Endothelial cell of umbilical vein (primary cell): ENCODE measurements around the gene GPN1. TPM values are rescaled to one million over a fixed set of nuclear protein-coding genes. Genes with fewer than 3 reads are reported as not detected.

Source experiments
- BruUV-seq: library from RNA; stranded (reverse); fragments of 400-500 nt; replicated peaks from 2 replicates; lab custom pipeline; 2021; lab: Mats Ljungman, UMichigan
- CTCF ChIA-PET: fragments of 300-600, 350-600 bp; sonication (Branson Sonifier 250); formaldehyde crosslinking; loops from one replicate; lab custom pipeline; 2021; ENCODE audit warnings: antibody characterized with exemption, inconsistent platforms; lab: Charles Lee
- POLR2A ChIA-PET: fragments of 300-600, 350-600 bp; sonication (Branson Sonifier 250); formaldehyde crosslinking; loops from one replicate; lab custom pipeline; 2021; ENCODE audit warnings: antibody characterized with exemption, inconsistent platforms; lab: Charles Lee
- DNase-seq: peaks from one replicate; pipeline ENCODE4 v3.0.0-alpha.2; 2011; ENCODE audit warnings: low read depth, low spot score
- FAIRE-seq: peaks from 2 replicates; lab custom pipeline; 2011; peaks lifted over from hg19 to GRCh38; lab: Jason Lieb, UNC
- H2AFZ ChIP-seq: 2 replicates; pipeline ENCODE4 v1.6.0; 2012; ENCODE audit warnings: low read depth, low read length, control low read depth, inconsistent platforms
- H3K27ac ChIP-seq: 2 replicates; pipeline ENCODE4 v1.5.1; 2011; ENCODE audit warnings: low read depth, mild to moderate bottlenecking, control low read depth, low read length, moderate library complexity; ENCODE audit not compliant: insufficient read depth
- H3K27me3 ChIP-seq, 2 experiments: 2 replicates each; pipeline versions ENCODE4 v1.6.0 to v1.6.1; 2011; ENCODE audit warnings: low read length in 2 of 2, mixed read lengths in 1 of 2; ENCODE audit not compliant: control insufficient read depth in 2 of 2, insufficient read depth in 2 of 2
- H3K36me3 ChIP-seq, 2 experiments: 2 replicates in 1 of 2; 3 replicates in 1 of 2; pipeline ENCODE4 v1.5.1; 2011; ENCODE audit warnings: low read length in 2 of 2, mild to moderate bottlenecking in 1 of 2, moderate library complexity in 1 of 2; ENCODE audit not compliant: control insufficient read depth in 2 of 2, insufficient read depth in 2 of 2; ENCODE audit errors: extremely low read depth in 1 of 2
- H3K4me1 ChIP-seq: 3 replicates; pipeline ENCODE4 v1.5.1; 2011; ENCODE audit warnings: mild to moderate bottlenecking, low read length; ENCODE audit not compliant: control insufficient read depth, insufficient read depth; ENCODE audit errors: extremely low read depth
- H3K4me2 ChIP-seq: 2 replicates; pipeline ENCODE4 v1.6.1; 2011; ENCODE audit warnings: low read length, control low read depth, mixed read lengths; ENCODE audit not compliant: insufficient read depth
- H3K4me3 ChIP-seq, 3 experiments: fragments of 200-600 bp in 1 of 3; sonication (generic), shearing (Covaris generic) in 1 of 3; replicated peaks in 1 of 3; 2 replicates each; pipeline ENCODE4 v1.5.1; 2011 to 2016; ENCODE audit warnings: control low read depth in 3 of 3, low read length in 3 of 3, mild to moderate bottlenecking in 2 of 3, inconsistent platforms in 1 of 3, low read depth in 1 of 3, moderate library complexity in 1 of 3; ENCODE audit not compliant: insufficient read depth in 1 of 3
- H3K79me2 ChIP-seq: 2 replicates; pipeline ENCODE4 v1.6.0; 2012; ENCODE audit warnings: low read length, inconsistent platforms; ENCODE audit not compliant: control insufficient read depth, insufficient read depth
- H3K9ac ChIP-seq: replicated peaks from 2 replicates; pipeline ENCODE3; 2011; ENCODE audit warnings: low read length, control low read depth; ENCODE audit not compliant: insufficient read depth; ENCODE audit errors: extremely low read depth
- H3K9me1 ChIP-seq: replicated peaks from 3 replicates; pipeline ENCODE4 v1.6.0; 2011; ENCODE audit warnings: mild to moderate bottlenecking, low read length; ENCODE audit not compliant: control insufficient read depth, insufficient read depth; ENCODE audit errors: extremely low read depth
- H3K9me3 ChIP-seq: replicated peaks from 2 replicates; pipeline ENCODE4 v1.5.1; 2012; ENCODE audit warnings: low read length, inconsistent platforms; ENCODE audit not compliant: control insufficient read depth, insufficient read depth
- H4K20me1 ChIP-seq: replicated peaks from 2 replicates; pipeline ENCODE3; 2011; ENCODE audit warnings: mild to moderate bottlenecking, low read length; ENCODE audit not compliant: control insufficient read depth, insufficient read depth; ENCODE audit errors: extremely low read depth
- CTCF ChIP-seq, 2 donors: IDR thresholded peaks; 1 replicate in 1 of 2; 2 replicates in 1 of 2; pipeline ENCODE4 v1.5.1; 2011; ENCODE audit warnings: low read length in 2 of 2, mild to moderate bottlenecking in 2 of 2, moderate library complexity in 2 of 2, control low read depth in 1 of 2, inconsistent platforms in 1 of 2, low read depth in 1 of 2; ENCODE audit not compliant: insufficient read depth in 1 of 2; ENCODE audit errors: extremely low read depth in 1 of 2
- EZH2 ChIP-seq: IDR thresholded peaks from 2 replicates; pipeline ENCODE4 v1.6.1; 2012; ENCODE audit warnings: borderline replicate concordance, low read depth, mild to moderate bottlenecking, moderate library complexity, low read length, inconsistent platforms; ENCODE audit not compliant: severe bottlenecking
- FOS ChIP-seq: IDR thresholded peaks from 2 replicates; pipeline ENCODE4 v1.6.1; 2011; ENCODE audit warnings: mild to moderate bottlenecking, low read length, moderate library complexity, borderline replicate concordance; ENCODE audit not compliant: insufficient read depth
- GATA2 ChIP-seq: IDR thresholded peaks from 2 replicates; pipeline ENCODE4 v1.7.0; 2011; ENCODE audit warnings: low read depth, mild to moderate bottlenecking, moderate library complexity, mixed read lengths, low read length; ENCODE audit not compliant: insufficient read length, insufficient read depth
- JUN ChIP-seq: IDR thresholded peaks from 2 replicates; pipeline ENCODE4 v1.6.1; 2011; ENCODE audit warnings: borderline replicate concordance, low read depth; ENCODE audit not compliant: insufficient read length, insufficient read depth
- MAX ChIP-seq: IDR thresholded peaks from 2 replicates; pipeline ENCODE4 v1.6.1; 2011; ENCODE audit not compliant: insufficient read depth, insufficient read length
- POLR2A ChIP-seq: IDR thresholded peaks from 2 replicates; pipeline ENCODE4 v1.6.1; 2012; ENCODE audit warnings: low read depth, mild to moderate bottlenecking, control low read depth, low read length
- POLR2AphosphoS5 ChIP-seq: IDR thresholded peaks from 2 replicates; pipeline ENCODE4 v1.6.1; 2012; ENCODE audit warnings: low read depth, mild to moderate bottlenecking, control low read depth, low read length, moderate library complexity; ENCODE audit not compliant: insufficient read depth
- dilution Hi-C: fragments of 300-500 bp; cut with MboI; formaldehyde crosslinking; loops from one replicate; pipeline ENCODE4 v1.15.0; 2019; ENCODE audit warnings: low sequenced_read_pairs; ENCODE audit not compliant: extremely low pct_ligation_motif_present
- intact Hi-C: fragments of 100-400 bp; cut with micrococcal nuclease; formaldehyde crosslinking; loops from one replicate; pipeline ENCODE4 v1.10.0; 2022
- polyA plus RNA-seq, 4 experiments: library from polyadenylated mRNA; depleted of rRNA in 3 of 4; stranded (reverse) in 3 of 4; unstranded in 1 of 4; fragments of >200 nt; gene quantifications; 2 replicates each; pipeline versions ENCODE4 v1.2.1 to v1.2.3, GENCODE V29; 2011 to 2012; ENCODE audit warnings: missing spikeins in 1 of 4
- total RNA-seq: library from RNA; stranded (reverse); gene quantifications from 2 replicates; pipeline ENCODE4 v1.2.3, GENCODE V29; 2021

The GPN1 gene
- total and polyA plus RNA-seq, 2 donors (not counting 3 experiments of a cell fraction or from before 2014, with no cell fraction given) = 35.4 to 45.5 TPM

- Histone ChIP-seq H4K20me1 (no peaks in the 10 kb centered on the region), H3K4me3 (no peak overlapping the region), H3K4me1 (no peaks in the 10 kb centered on the region), H3K9ac (no peak overlapping the region), H3K27me3 (no peaks in the 10 kb centered on the region), H3K36me3 (peaks cover 7 to 14% of the 10 kb centered on the region in 2 experiments), H3K79me2 (no peaks in the 10 kb centered on the region), H3K4me2 (no peak overlapping the region), H3K9me1 (no peaks in the 10 kb centered on the region), H3K27ac (no peak overlapping the region), H3K9me3 (no peaks in the 10 kb centered on the region), H2AFZ (no peak overlapping the region)
- no peak for DNase-seq
- TF ChIP-seq FOS = no peak
- no peak for TF ChIP-seq GATA2
- TF ChIP-seq EZH2 = no peak
- TF ChIP-seq POLR2A = no peak
- TF ChIP-seq POLR2AphosphoS5 = no peak
- no peak for TF ChIP-seq MAX
- TF ChIP-seq CTCF (IDR thresholded peaks at IDR 0.05; ENCODE audit: extremely low read depth in 1 of 2, insufficient read depth in 1 of 2, low read depth in 1 of 2, low read length in 2 of 2) = no peak
- no peak for TF ChIP-seq JUN
- FAIRE-seq = no peak
- no TSS peak for BruUV-seq
- ChIA-PET CTCF (interaction anchor here (1.8 kb wide), 1 partner anchor 14 kb away, joined by 4 read pairs; no protein-coding TSS in a partner anchor), POLR2A (no interaction called here)
- dilution Hi-C loops = no loop called here
- intact Hi-C loops = no loop called here
Observed at GRCh38 chr2:27689424-27689823, 60.6 kb downstream of the GPN1 start.
